Endodermal cell (in vitro differentiated cells): ENCODE data around the gene PFDN6. TPM values are rescaled to one million over a fixed set of nuclear protein-coding genes. Genes with fewer than 3 reads are reported as not detected.
A peak's percentile ranks its signal among the peaks of the same experiment; 100 is the strongest.

ENCODE experiments used
- DNase-seq: peaks from one replicate; pipeline ENCODE4 v3.0.0-alpha.2; 2017
- H3K27ac ChIP-seq: 2 replicates; pipeline ENCODE4 v1.5.1; 2013; ENCODE audit warnings: mild to moderate bottlenecking, low read depth, low read length, moderate library complexity
- H3K27me3 ChIP-seq: 2 replicates; pipeline ENCODE4 v1.6.1; 2013; ENCODE audit warnings: mild to moderate bottlenecking, low read length, moderate library complexity; ENCODE audit not compliant: insufficient read depth, control insufficient read depth, poor library complexity, severe bottlenecking
- H3K36me3 ChIP-seq: 2 replicates; pipeline ENCODE4 v1.7.0; 2013; ENCODE audit warnings: mild to moderate bottlenecking, low read length, moderate library complexity; ENCODE audit not compliant: control insufficient read depth, insufficient read depth
- H3K4me1 ChIP-seq: one replicate; pipeline ENCODE4 v1.7.0; 2013; ENCODE audit warnings: low read length; ENCODE audit not compliant: control insufficient read depth, insufficient read depth
- H3K4me3 ChIP-seq: 2 replicates; pipeline ENCODE4 v1.5.1; 2013; ENCODE audit warnings: mild to moderate bottlenecking, low read length, moderate library complexity
- H3K9ac ChIP-seq: 2 replicates; pipeline ENCODE4 v1.6.1; 2013; ENCODE audit warnings: mild to moderate bottlenecking, low read length, moderate library complexity; ENCODE audit not compliant: poor library complexity, severe bottlenecking; ENCODE audit errors: extremely low read depth
- H3K9me3 ChIP-seq: 2 replicates; pipeline ENCODE4 v1.6.1; 2013; ENCODE audit warnings: mild to moderate bottlenecking, low read length, moderate library complexity; ENCODE audit not compliant: control insufficient read depth
- H3K27ac Mint-ChIP-seq: 2 replicates; pipeline ENCODE4 v1.8.0; 2020; ENCODE audit warnings: mixed read lengths
- H3K27me3 Mint-ChIP-seq: 2 replicates; pipeline ENCODE4 v1.8.0; 2021; ENCODE audit warnings: mild to moderate bottlenecking, mixed read lengths; ENCODE audit not compliant: insufficient read depth
- H3K36me3 Mint-ChIP-seq: 2 replicates; pipeline ENCODE4 v1.8.0; 2020; ENCODE audit warnings: low read depth, mixed read lengths
- H3K4me1 Mint-ChIP-seq: 2 replicates; pipeline ENCODE4 v1.8.0; 2020; ENCODE audit warnings: mixed read lengths
- H3K4me3 Mint-ChIP-seq: 2 replicates; pipeline ENCODE4 v1.8.0; 2020; ENCODE audit warnings: mild to moderate bottlenecking, moderate library complexity, mixed read lengths
- H3K9me3 Mint-ChIP-seq: 2 replicates; pipeline ENCODE4 v1.8.0; 2020; ENCODE audit warnings: mild to moderate bottlenecking, mixed read lengths
- CTCF ChIP-seq: fragments of 200-600 bp; sonication (generic); conservative IDR thresholded peaks from 2 replicates; pipeline ENCODE4 v1.5.0; 2021; ENCODE audit warnings: antibody characterized with exemption, mild to moderate bottlenecking
- WGBS, 2 experiments: methylation state at CpG; one replicate each; pipeline versions ENCODE4 v1.1.5 to v1.1.7; 2013; ENCODE audit warnings: missing lambda C conversion rate in 2 of 2, mixed read lengths in 1 of 2; ENCODE audit not compliant: insufficient coverage in 1 of 2, insufficient read length in 1 of 2; 5-methylcytosine and 5-hydroxymethylcytosine counted together
- total RNA-seq, 2 donors: library from RNA; stranded (reverse); fragmentation: NEBNext Ultra II Directional in 1 of 2; extraction: Animal tissue kit (Norgen Biotek cat#: 25700) in 1 of 2; gene quantifications; 2 replicates in 1 of 2; 3 replicates in 1 of 2; pipeline ENCODE4 v1.2.1, GENCODE V29; 2021

The PFDN6 gene
- total RNA-seq, 2 donors from 2014 or later: 69.9 to 86.4 TPM

GRCh38 chr6:33324125-33324524 lies 34.7 kb downstream of the PFDN6 start:
- Histone ChIP-seq H3K36me3 (peaks cover 23% of the 10 kb centered on the region), H3K27me3 (no peaks in the 10 kb centered on the region), H3K4me1 (peaks cover 13% of the 10 kb centered on the region), H3K9me3 (no peaks in the 10 kb centered on the region), H3K27ac (no peak overlapping the region), H3K4me3 (peak overlapping the region; percentile 97), H3K9ac (no peak overlapping the region)
- Mint-ChIP-seq H3K27me3 (peaks cover under 1% of the 10 kb centered on the region), H3K4me1 (peaks cover 26% of the 10 kb centered on the region), H3K4me3 (peak overlapping the region; percentile 98), H3K36me3 (peaks cover 23% of the 10 kb centered on the region), H3K9me3 (no peaks in the 10 kb centered on the region), H3K27ac (no peak overlapping the region)
- no peak for TF ChIP-seq CTCF
- DNase-seq: no peak
- 67 to 92% methylated on average over 2 to 7 of the region's 7 CpGs for WGBS, 2 experiments

- Histone ChIP-seq H3K27me3 (no peaks in the 10 kb centered on the region), H3K9ac (no peak overlapping the region), H3K36me3 (no peaks in the 10 kb centered on the region), H3K4me1 (no peaks in the 10 kb centered on the region), H3K27ac (no peak overlapping the region), H3K4me3 (no peak overlapping the region), H3K9me3 (no peaks in the 10 kb centered on the region)
- no peak overlapping the region for H3K27ac Mint-ChIP-seq
- TF ChIP-seq CTCF: no peak
- no peaks in the 10 kb centered on the region for H3K9me3 Mint-ChIP-seq
- peaks cover 1% of the 10 kb centered on the region for H3K27me3 Mint-ChIP-seq
- H3K36me3 Mint-ChIP-seq: no peaks in the 10 kb centered on the region
- WGBS, 2 experiments: 90% methylated on average over 5 of the region's 5 CpGs; no CpG with 5 or more reads in 1 of the 2 experiments
- no peak overlapping the region for H3K4me3 Mint-ChIP-seq
- DNase-seq: no peak
- peaks cover 3% of the 10 kb centered on the region for H3K4me1 Mint-ChIP-seq
These were observed 39.7 kb downstream of the PFDN6 start for GRCh38 chr6:33329058-33329457.

- Mint-ChIP-seq H3K27me3 (peaks cover 1% of the 10 kb centered on the region), H3K36me3 (no peaks in the 10 kb centered on the region), H3K9me3 (no peaks in the 10 kb centered on the region), H3K4me3 (no peak overlapping the region), H3K4me1 (no peaks in the 10 kb centered on the region), H3K27ac (no peak overlapping the region)
- Histone ChIP-seq H3K9me3 (no peaks in the 10 kb centered on the region), H3K27me3 (no peaks in the 10 kb centered on the region), H3K36me3 (no peaks in the 10 kb centered on the region), H3K4me1 (no peaks in the 10 kb centered on the region), H3K4me3 (no peak overlapping the region), H3K9ac (no peak overlapping the region), H3K27ac (no peak overlapping the region)
- no peak for TF ChIP-seq CTCF
- no peak for DNase-seq
- 96 to 98% methylated on average over 5 to 10 of the region's 10 CpGs for WGBS, 2 experiments
These were observed 41.3 kb downstream of the PFDN6 start for GRCh38 chr6:33330736-33331135.
